Heart right ventricle (tissue), 16 donors: ENCODE results near the gene CSMD2. TPM values are rescaled to one million over a fixed set of nuclear protein-coding genes. Genes with fewer than 3 reads are reported as not detected.

Experiments used
- ATAC-seq, 8 donors: fragments of 200-7000 bp; cut with Tn5 transposase; one replicate each; pipeline ENCODE4 v1.9.1; 2020; ENCODE audit warnings: mild to moderate bottlenecking in 8 of 8, moderate library complexity in 8 of 8, moderate number of reproducible peaks in 1 of 8
- DNase-seq, 2 donors: peaks; one replicate each; pipeline ENCODE4 v3.0.0-alpha.2; 2020
- H3K27ac ChIP-seq, 10 donors: fragments of 200-600 bp; sonication (generic) in 2 of 10; one replicate each; pipeline versions ENCODE4 v1.5.0 to v1.8.0; 2020 to 2022; ENCODE audit warnings: mild to moderate bottlenecking in 3 of 10
- H3K27me3 ChIP-seq, 7 donors: fragments of 200-600 bp; one replicate each; pipeline ENCODE4 v1.8.0; 2021 to 2022; ENCODE audit warnings: mild to moderate bottlenecking in 2 of 7
- H3K36me3 ChIP-seq, 9 donors: fragments of 200-600 bp; sonication (generic) in 1 of 9; one replicate each; pipeline versions ENCODE4 v1.5.0 to v1.8.0; 2020 to 2022; ENCODE audit warnings: mild to moderate bottlenecking in 2 of 9
- H3K4me1 ChIP-seq, 9 donors: fragments of 200-600 bp; sonication (generic) in 1 of 9; one replicate each; pipeline versions ENCODE4 v1.5.0 to v1.8.0; 2020 to 2022; ENCODE audit warnings: mild to moderate bottlenecking in 4 of 9
- H3K4me3 ChIP-seq, 10 donors: fragments of 200-600 bp; sonication (generic) in 2 of 10; one replicate each; pipeline versions ENCODE4 v1.5.0 to v1.8.0; 2020 to 2022; ENCODE audit warnings: mild to moderate bottlenecking in 7 of 10, moderate library complexity in 2 of 10
- H3K9me3 ChIP-seq, 11 donors: fragments of 200-600 bp in 10 of 11; sonication (generic) in 2 of 11; one replicate each; pipeline versions ENCODE4 v1.5.0 to v1.8.0; 2013 to 2022; ENCODE audit warnings: mild to moderate bottlenecking in 2 of 11, control low read depth in 1 of 11, moderate library complexity in 1 of 11
- CTCF ChIP-seq, 9 donors: fragments of 200-600 bp; sonication (generic) in 2 of 9; IDR thresholded peaks; one replicate each; pipeline versions ENCODE4 v1.5.0 to v1.8.0; 2021 to 2022; ENCODE audit warnings: antibody characterized with exemption in 9 of 9, mild to moderate bottlenecking in 5 of 9, moderate library complexity in 1 of 9
- WGBS, 2 donors: extraction: QIAGEN DNeasy Blood & Tissue Kit; methylation state at CpG; one replicate each; pipeline ENCODE4 v1.1.7; 2013; ENCODE audit warnings: inconsistent platforms in 1 of 2; 5-methylcytosine and 5-hydroxymethylcytosine counted together
- intact Hi-C, 10 donors: fragments of 100-400 bp; cut with DNase I; formaldehyde crosslinking; loops; one replicate each; pipeline versions ENCODE4 v1.11.1 to v1.14.2; 2022
- polyA plus RNA-seq, 2 donors: library from polyadenylated mRNA; stranded (reverse); fragments of 200-250 nt; gene quantifications; one replicate each; pipeline ENCODE4 v1.2.3, GENCODE V29; 2013
- total RNA-seq, 10 donors: library from RNA; stranded (reverse); fragmentation: NEBNext Ultra II Directional in 3 of 10; extraction: Animal tissue kit (Norgen Biotek cat#: 25700) in 3 of 10; gene quantifications; one replicate each; pipeline versions ENCODE4 v1.2.1 to v1.2.4, GENCODE V29; 2021 to 2023
- donor health status: Arrhythmogenic right ventricular cardiomyopathy.
- donor health status: ischemic (EF 13 %, LVEDD 7.1; RV severe dilation, severe dysfunction).
- donor health status: healthy with polysubstance abuse.
- donor health status: DM: no; HTN: yes; CAD: no.
- donor health status: DM: no; HTN: no; CAD: no.
- donor health status: ischemic (EF 25% LVEDD 6.9; RV normal size, moderate dysfunction).
- donor health status: ischemic (EF 25% LVEDD 5.7; RV mildly dilated, moderate dysfunction).
- donor health status: healthy.
- donor health status: DM: yes; HTN: yes; CAD: no.
- donor health status: Ischemic cardiomyopathy.
- donor health status: ischemic (EF 35%, LVEDD 5.7; RV mildly dilated, moderate dysfunction).
- donor health status: nonischemic (EF 11% LVEDD 7.7; RV severe dilation, severe dysfunction).
- donor health status: DM: yes; HTN: yes; CAD: no.
- donor health status: PGD.
- donor health status: ischemic (EF 29% LVEDD 5.4; RV normal size, mild dysfunction).
- donor health status: nonischemic (EF 23%, LVEDD 6.1; RV moderate dilation, normal function).

CSMD2 gene
- total and polyA plus RNA-seq, 12 donors: 0.04 to 0.97 (median 0.14) TPM; not detected in 1

- H3K4me1 ChIP-seq: peaks cover 0 to 9% (median 0%) of the 10 kb centered on the region in 9 donors
- no peaks in the 10 kb centered on the region for H3K9me3 ChIP-seq
- peak in 1 of 8 donors; percentile 51 for ATAC-seq
- intact Hi-C loops: loop anchor here in 1 of 10 donors (10.0 kb wide), 1 partner anchor 130 kb away; no protein-coding TSS in a partner anchor
- DNase-seq: no peak
- peaks cover 0 to 6% (median 0%) of the 10 kb centered on the region in 7 donors for H3K27me3 ChIP-seq
- no peak overlapping the region for H3K27ac ChIP-seq
- H3K4me3 ChIP-seq: no peak overlapping the region
- TF ChIP-seq CTCF (IDR thresholded peaks at IDR 0.05): peak in 3 of 9 donors; percentile 18 to 30 (median 28)
- no peaks in the 10 kb centered on the region for H3K36me3 ChIP-seq
- 91 to 92% methylated on average over 35 of the region's 35 CpGs for WGBS, 2 donors
Observed at GRCh38 chr1:33624991-33625870, 539.8 kb downstream of the CSMD2 start.

DNA sequence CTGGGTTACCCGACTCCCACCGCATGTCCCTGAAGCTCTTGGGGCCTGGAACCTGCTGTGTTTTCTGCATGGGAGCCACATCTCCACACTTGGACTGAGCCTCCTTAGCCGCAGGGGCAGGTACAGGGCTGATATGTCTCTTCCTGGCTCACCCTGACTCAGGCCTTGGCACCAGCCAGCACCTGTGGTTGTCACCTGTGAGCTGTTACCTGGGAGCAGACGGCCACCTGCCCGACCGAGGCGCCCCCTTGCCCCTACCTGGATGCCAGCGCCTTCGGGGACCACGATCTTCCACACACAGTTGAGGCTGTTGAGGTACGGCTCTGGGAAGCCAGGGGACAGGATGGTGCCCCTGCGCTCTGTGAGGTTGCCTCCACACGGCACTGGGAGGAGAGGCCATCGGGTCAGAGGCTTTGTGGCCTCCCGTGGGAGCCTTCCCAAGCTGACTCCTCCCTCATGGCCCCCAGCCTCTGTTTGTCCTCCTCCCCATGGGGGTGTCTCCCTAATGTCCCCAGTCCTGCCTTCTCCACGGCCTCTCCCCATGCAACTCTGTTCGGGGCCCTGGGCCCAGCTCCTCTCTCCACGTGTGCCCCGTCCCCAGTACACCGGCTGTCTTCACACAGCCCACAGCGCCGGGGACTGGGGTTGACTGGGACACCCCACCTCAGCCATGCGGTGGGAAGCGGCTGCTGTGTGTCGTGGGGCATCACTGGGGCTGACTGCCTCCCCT is 540.6 kb downstream of the CSMD2 start:
- H3K27ac ChIP-seq: no peak overlapping the region
- intact Hi-C loops: loop anchor here in 1 of 10 donors (10.0 kb wide), 1 partner anchor 130 kb away; no protein-coding TSS in a partner anchor
- 94 to 96% methylated on average over 25 of the region's 25 CpGs for WGBS, 2 donors

DNA sequence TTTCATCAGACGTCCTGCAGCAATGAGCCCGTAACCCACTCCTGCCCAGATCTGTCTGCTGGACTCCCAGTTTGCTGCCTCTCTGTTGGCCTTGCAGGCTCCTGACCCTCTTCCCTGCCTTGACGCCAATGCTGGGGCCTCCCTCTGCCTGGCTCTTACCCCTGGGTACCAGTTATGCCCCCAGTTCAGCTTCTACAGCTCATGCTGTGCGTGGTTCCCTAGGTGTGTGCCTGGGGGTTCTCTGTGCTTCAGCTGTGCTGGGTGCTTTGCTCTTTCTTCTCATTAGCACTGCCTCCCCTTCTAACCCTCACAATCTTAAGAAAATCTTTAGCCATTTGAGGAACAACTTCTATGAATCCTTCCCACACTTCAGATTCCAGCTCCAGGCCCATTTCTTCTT is 541.2 kb downstream of the CSMD2 start:
- 79 to 82% methylated on average over 4 of the region's 4 CpGs for WGBS, 2 donors
- Histone ChIP-seq H3K9me3 (no peaks in the 10 kb centered on the region), H3K4me3 (no peak overlapping the region), H3K36me3 (no peaks in the 10 kb centered on the region), H3K4me1 (peaks cover 0 to 9% (median 0%) of the 10 kb centered on the region in 9 donors), H3K27me3 (no peaks in the 10 kb centered on the region), H3K27ac (no peak overlapping the region)
- intact Hi-C loops: loop anchor here in 1 of 10 donors (10.0 kb wide), 1 partner anchor 129 kb away; no protein-coding TSS in a partner anchor
- ATAC-seq: no peak
- no peak for DNase-seq
- no peak for TF ChIP-seq CTCF (IDR thresholded peaks at IDR 0.05)

More for the DNA sequence above, 540.6 kb downstream of the CSMD2 start:
- Histone ChIP-seq H3K9me3 (no peaks in the 10 kb centered on the region), H3K4me1 (peaks cover 0 to 9% (median 0%) of the 10 kb centered on the region in 9 donors), H3K27me3 (peaks cover 0 to 3% (median 0%) of the 10 kb centered on the region in 7 donors), H3K4me3 (no peak overlapping the region), H3K36me3 (no peaks in the 10 kb centered on the region)
- TF ChIP-seq CTCF (IDR thresholded peaks at IDR 0.05): no peak
- DNase-seq (no peak), ATAC-seq (peak in 1 of 8 donors; percentile 46)

DNA sequence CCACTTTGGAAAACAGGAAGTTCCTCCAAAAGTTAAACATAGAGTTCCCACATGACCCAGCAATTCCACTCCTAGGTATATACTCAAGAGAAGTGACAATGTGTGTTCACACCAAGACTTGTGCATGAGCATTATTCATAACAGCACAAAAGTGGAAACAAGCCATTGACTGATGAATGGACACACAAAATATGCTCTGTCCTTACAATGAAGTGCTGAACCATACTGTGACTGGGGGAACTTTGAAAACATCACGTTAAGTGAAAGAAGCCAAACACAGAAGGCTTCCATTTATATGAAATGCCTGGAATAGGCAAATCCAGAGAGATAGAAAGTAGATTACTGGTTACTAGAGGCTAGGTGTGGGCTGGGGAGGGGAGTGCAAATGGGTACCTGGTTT is 542.3 kb downstream of the CSMD2 start:
- H3K4me1 ChIP-seq: peaks cover 0 to 9% (median 0%) of the 10 kb centered on the region in 9 donors
- ATAC-seq: no peak
- H3K9me3 ChIP-seq: no peaks in the 10 kb centered on the region
- H3K27me3 ChIP-seq: no peaks in the 10 kb centered on the region
- no peak overlapping the region for H3K27ac ChIP-seq
- no peak for DNase-seq
- WGBS, 2 donors: 94 to 95% methylated on average over 1 of the region's 1 CpG
- intact Hi-C loops: loop anchor here in 1 of 10 donors (10.0 kb wide), 1 partner anchor 128 kb away; no protein-coding TSS in a partner anchor
- no peak overlapping the region for H3K4me3 ChIP-seq
- no peaks in the 10 kb centered on the region for H3K36me3 ChIP-seq
- TF ChIP-seq CTCF (IDR thresholded peaks at IDR 0.05): no peak
